Activated B cell treated with CpG ODN at 0.5 μM for 24 hours (primary cell): ENCODE data around the gene BSG. TPM values are rescaled to one million over a fixed set of nuclear protein-coding genes. Genes with fewer than 3 reads are reported as not detected.
A peak's percentile ranks its signal among the peaks of the same experiment; 100 is the strongest.
"Not testable (repeated sequence)": the region's sequence is repeated elsewhere in the genome, so short reads cannot be mapped to it uniquely, and the experiment has no call there.

Experiments used
- ATAC-seq: fragments of 200-7000 bp; cut with Tn5 transposase; one replicate; pipeline ENCODE4 v1.10.0; 2021; ENCODE audit warnings: low read depth, mild to moderate bottlenecking, moderate library complexity
- CTCF ChIA-PET: fragments of 350-600 bp; sonication (Branson Sonifier 250); formaldehyde crosslinking; loops from one replicate; lab custom pipeline; 2021; ENCODE audit warnings: antibody characterized with exemption; lab: Charles Lee
- POLR2A ChIA-PET: fragments of 350-600 bp; sonication (Branson Sonifier 250); formaldehyde crosslinking; loops from one replicate; lab custom pipeline; 2021; ENCODE audit warnings: antibody characterized with exemption; lab: Charles Lee
- DNase-seq: peaks from one replicate; pipeline ENCODE4 v3.0.0; 2022
- H3K27ac Mint-ChIP-seq: one replicate; pipeline ENCODE4 v1.8.0; 2020; ENCODE audit warnings: mixed read lengths
- H3K27me3 Mint-ChIP-seq: one replicate; pipeline ENCODE4 v1.8.0; 2021; ENCODE audit warnings: mixed read lengths
- H3K36me3 Mint-ChIP-seq: one replicate; pipeline ENCODE4 v1.8.0; 2021; ENCODE audit warnings: low read depth, mixed read lengths
- H3K4me1 Mint-ChIP-seq: one replicate; pipeline ENCODE4 v1.8.0; 2021; ENCODE audit warnings: mixed read lengths
- H3K4me3 Mint-ChIP-seq: one replicate; pipeline ENCODE4 v1.8.0; 2020; ENCODE audit warnings: mild to moderate bottlenecking, mixed read lengths
- H3K9me3 Mint-ChIP-seq: one replicate; pipeline ENCODE4 v1.8.0; 2020; ENCODE audit warnings: mixed read lengths
- CTCF ChIP-seq: fragments of 200-600 bp; IDR thresholded peaks from one replicate; pipeline ENCODE4 v1.8.0; 2022; ENCODE audit warnings: antibody characterized with exemption, mild to moderate bottlenecking
- intact Hi-C: fragments of 100-400 bp; cut with micrococcal nuclease; formaldehyde crosslinking; loops from one replicate; pipeline ENCODE4 v1.15.1; 2024
- total RNA-seq: library from RNA; stranded (reverse); gene quantifications from 2 replicates; pipeline ENCODE4 v1.2.3, GENCODE V29; 2022

BSG gene
- total RNA-seq, 1 donor from 2014 or later = 150 TPM

DNA sequence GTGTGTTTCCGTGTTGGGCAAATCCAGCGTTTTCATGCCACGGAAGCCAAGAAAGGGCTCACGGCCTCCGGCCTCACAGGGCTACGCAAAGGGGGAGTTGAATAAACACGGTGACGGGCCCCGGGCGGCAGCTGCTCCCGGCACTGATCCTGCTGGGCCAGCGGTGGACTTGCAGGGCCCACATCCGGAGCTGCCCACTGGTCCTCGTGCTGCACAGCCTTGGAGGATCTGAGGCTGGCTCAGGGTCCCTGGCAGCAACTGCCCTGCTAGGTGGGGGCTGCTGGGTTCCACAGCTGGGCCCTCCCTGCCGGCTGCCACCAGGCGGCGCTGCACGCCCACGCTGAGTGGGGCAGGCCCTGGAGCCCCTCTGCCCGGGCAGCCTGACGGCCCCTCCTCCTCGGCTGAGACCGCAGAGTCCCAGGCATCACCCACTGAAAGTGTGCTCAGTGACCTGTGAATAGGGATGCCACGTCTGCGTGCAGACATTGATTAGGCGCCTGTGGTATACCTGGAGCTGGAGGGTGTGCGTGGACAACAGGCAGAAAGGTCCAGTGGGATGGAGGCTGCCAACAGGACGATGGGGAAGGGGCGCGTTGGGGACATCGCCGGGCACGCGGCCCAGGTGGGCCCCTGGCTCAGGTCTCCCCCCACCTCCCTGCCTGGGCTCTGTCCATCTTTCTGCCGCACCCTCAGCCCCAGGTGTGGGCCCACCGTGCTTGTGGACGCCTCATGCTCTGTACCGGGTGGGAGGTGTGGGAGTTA lies 12.0 kb downstream of the BSG start:
- peak; percentile 76 for ATAC-seq
- Mint-ChIP-seq H3K36me3 (peaks cover 19% of the 10 kb centered on the region), H3K4me1 (peaks cover 8% of the 10 kb centered on the region), H3K4me3 (no peak overlapping the region), H3K9me3 (no peaks in the 10 kb centered on the region), H3K27me3 (peaks cover 4% of the 10 kb centered on the region), H3K27ac (no peak overlapping the region)
- intact Hi-C loops = loop anchor here (1.0 to 2.0 kb wide), 2 partner anchors 76 to 150 kb away; no protein-coding TSS in a partner anchor
- peak; percentile 16 for TF ChIP-seq CTCF
- ChIA-PET CTCF (interaction anchor here (0.6 to 3.2 kb wide), 8 partner anchors 8 to 150 kb away, joined by 3 to 22 read pairs (median 3); no protein-coding TSS in a partner anchor), POLR2A (interaction anchor here (0.6 to 1.6 kb wide), 3 partner anchors 10 to 76 kb away, joined by 4 to 8 read pairs (median 4); partner anchors contain the start of gene POLRMT)
- peak; percentile 72 for DNase-seq

- intact Hi-C loops = loop anchor here (2.0 kb wide), 1 partner anchor 76 kb away; no protein-coding TSS in a partner anchor
- not testable (repeated sequence) for H3K4me1 Mint-ChIP-seq, ATAC-seq
Measured at GRCh38 chr19:585146-585545, 12.8 kb downstream of the BSG start.

DNA sequence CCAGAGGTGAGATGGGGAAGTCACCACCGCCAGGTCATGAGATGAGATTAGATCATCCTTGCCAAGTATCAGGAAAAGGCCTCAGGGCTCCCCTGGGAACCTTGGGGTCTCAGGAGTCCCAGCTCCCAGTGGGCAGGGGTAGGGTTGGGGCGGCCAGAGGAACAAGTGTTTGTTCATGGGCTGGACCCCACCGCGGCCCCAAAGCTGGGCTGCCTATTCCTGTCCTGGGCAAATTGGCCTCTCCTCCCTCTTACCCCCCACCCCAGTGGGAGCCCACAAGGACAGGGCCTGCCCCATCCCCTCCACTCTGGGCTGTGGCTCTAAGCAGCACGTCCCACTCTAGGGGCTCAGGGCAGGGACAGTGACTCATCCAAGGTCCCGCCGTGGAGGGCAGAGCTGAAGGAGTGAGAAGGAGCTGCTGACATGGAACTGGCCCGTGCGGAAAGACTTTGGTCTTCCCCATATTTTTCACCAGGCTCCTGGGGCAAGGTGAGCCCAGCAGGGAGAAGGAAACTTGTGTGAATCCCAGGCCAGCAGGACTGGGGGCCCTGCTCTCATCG lies 13.2 kb downstream of the BSG start:
- Mint-ChIP-seq H3K4me1 (peaks cover 8% of the 10 kb centered on the region), H3K27ac (no peak overlapping the region), H3K4me3 (no peak overlapping the region), H3K27me3 (peaks cover 4% of the 10 kb centered on the region), H3K9me3 (no peaks in the 10 kb centered on the region), H3K36me3 (peaks cover 10% of the 10 kb centered on the region)
- ATAC-seq = no peak
- no peak for TF ChIP-seq CTCF
- ChIA-PET CTCF (interaction anchor here (3.2 kb wide), 1 partner anchor 149 kb away, joined by 22 read pairs; no protein-coding TSS in a partner anchor), POLR2A (interaction anchor here (1.2 kb wide), 1 partner anchor 13 kb away, joined by 3 read pairs; the partner anchor contains the start of gene BSG)
- DNase-seq = no peak
- intact Hi-C loops = loop anchor here (2.0 kb wide), 1 partner anchor 75 kb away; no protein-coding TSS in a partner anchor

More at GRCh38 chr19:585146-585545, 12.8 kb downstream of the BSG start:
- H3K27me3 Mint-ChIP-seq, DNase-seq, H3K9me3 Mint-ChIP-seq, H3K27ac Mint-ChIP-seq, H3K4me3 Mint-ChIP-seq: not testable (repeated sequence)
- H3K36me3 Mint-ChIP-seq = peaks cover 13% of the 10 kb centered on the region
- CTCF ChIA-PET = interaction anchor here (1.2 to 3.2 kb wide), 4 partner anchors 44 to 149 kb away, joined by 3 to 22 read pairs (median 4); no protein-coding TSS in a partner anchor
- POLR2A ChIA-PET = interaction anchor here (1.2 to 1.6 kb wide), 2 partner anchors 12 to 76 kb away, joined by 3 to 8 read pairs; partner anchors contain the start of gene BSG

DNA sequence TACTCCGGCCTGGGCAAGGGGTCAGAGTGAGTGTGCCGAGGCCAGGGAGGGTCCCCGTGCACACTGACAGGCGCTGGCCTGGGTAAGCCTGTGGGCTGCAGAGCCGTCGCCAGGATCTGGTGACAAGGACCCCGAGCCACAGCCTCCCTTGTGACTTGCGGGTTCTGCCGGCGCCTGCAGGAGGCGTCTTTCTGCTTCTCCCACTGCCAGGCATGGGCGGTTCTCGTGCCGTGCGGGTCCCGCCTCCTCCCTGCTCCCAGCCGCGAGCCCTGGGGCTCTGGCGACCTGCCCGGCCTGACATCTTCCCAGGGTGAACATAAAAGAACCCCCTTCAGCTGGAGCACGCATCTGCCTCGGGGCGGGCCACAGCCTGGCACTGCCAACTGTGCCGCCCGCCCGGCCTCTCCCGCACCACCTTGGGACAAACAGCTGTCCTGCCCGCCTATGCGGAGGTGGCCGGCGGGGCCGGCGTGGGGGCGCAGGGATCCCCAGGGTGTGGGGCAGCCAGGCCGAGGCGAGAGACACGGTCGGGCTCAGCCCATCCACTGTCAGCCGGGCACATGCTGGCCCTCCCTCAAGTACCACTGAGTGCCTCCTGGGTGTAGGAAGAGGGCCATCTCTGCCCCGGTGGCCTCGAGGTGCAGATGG lies 15.8 kb downstream of the BSG start:
- DNase-seq = peak; percentile 38
- no peaks in the 10 kb centered on the region for H3K9me3 Mint-ChIP-seq
- intact Hi-C loops = loop anchor here (1.0 to 2.0 kb wide), 2 partner anchors 45 to 146 kb away; partner anchors contain the start of gene POLRMT
- no peak overlapping the region for H3K4me3 Mint-ChIP-seq
- peaks cover 3% of the 10 kb centered on the region for H3K36me3 Mint-ChIP-seq
- TF ChIP-seq CTCF = no peak
- peaks cover 8% of the 10 kb centered on the region for H3K27me3 Mint-ChIP-seq
- ATAC-seq = peak; percentile 41
- peaks cover 8% of the 10 kb centered on the region for H3K4me1 Mint-ChIP-seq
- no peak overlapping the region for H3K27ac Mint-ChIP-seq
- ChIA-PET POLR2A (interaction anchor here (0.7 kb wide), 1 partner anchor 60 kb away, joined by 3 read pairs; no protein-coding TSS in a partner anchor), CTCF (no interaction called here)
